ENCODE results near the gene TCF7L1.

Gene TCF7L1

DNA sequence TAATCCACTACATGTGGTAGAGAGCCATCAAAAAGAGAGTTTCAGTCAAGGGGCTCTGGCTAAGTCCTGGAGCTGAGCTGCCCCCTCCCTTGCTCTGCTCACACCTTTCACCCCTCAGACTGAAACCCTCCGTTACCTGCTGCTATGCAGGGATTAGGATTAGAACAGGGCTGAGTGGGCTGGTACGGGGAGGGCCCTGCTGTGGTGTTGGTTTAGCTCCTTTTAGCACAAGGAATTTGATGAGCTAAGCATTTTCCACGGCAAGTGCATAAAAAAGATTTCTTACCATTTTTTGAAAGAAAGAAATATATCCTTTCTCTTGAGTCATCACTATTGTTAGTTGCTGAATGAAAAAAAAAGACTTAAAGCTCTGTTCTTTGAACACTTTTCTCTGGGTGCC is 46.3 kb downstream of the TCF7L1 start:
- Histone ChIP-seq H3K27me3 (ENCODE audit: insufficient read depth, poor library complexity, severe bottlenecking) (no peaks in the 10 kb centered on the region), H3K9me3 (ENCODE audit: severe bottlenecking) (no peaks in the 10 kb centered on the region), H3K4me1 (ENCODE audit: insufficient read depth, poor library complexity, severe bottlenecking) (no peaks in the 10 kb centered on the region), H3K4me3 (ENCODE audit: severe bottlenecking) (no peak overlapping the region), H3K36me3 (ENCODE audit: low read depth) (no peaks in the 10 kb centered on the region), H3K27ac (ENCODE audit: poor library complexity, severe bottlenecking) (no peak overlapping the region)
- no peak for DNase-seq (ENCODE audit: low spot score)
- no peak for ATAC-seq (ENCODE audit: low read depth)
- TF ChIP-seq CTCF (IDR thresholded peaks at IDR 0.05; ENCODE audit: poor library complexity, severe bottlenecking) = no peak

DNA sequence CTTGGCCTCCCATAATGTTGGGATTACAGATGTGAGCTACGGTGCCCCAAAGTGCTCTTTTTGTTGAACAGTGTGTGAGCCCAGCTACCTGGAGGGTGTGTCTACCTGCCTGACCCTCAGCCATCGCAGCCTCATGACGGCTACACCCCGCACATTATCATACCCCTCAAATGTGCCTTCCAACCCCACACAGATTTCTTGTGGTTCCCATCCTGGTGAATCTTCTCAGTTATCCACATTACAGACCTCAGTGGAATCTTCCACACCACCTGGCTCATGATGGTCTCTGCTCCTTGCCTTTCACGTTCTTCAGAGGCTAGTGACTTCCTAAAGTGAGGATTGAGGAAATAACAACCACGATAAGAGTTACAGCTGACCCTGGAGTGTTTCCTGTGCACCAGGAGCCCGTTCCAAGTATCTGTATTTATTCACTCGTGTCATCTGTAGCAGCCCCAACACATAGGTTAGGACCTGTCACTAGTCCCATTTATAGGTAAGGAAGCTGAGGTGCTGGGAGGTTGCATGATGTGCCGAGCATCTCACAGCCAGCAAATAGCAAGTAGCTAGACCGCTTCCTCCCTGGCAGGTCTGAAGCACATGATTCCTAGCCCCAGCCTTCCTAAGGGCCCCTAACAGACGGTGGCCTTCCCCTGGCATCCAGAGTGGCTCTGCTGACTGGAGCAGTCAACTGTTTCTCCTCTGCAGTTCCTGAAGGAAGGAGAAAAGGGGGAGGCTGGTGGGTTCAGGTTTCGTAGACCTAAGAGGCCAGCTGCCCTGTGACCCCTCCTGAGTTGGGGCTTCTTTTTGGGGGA is 47.3 kb downstream of the TCF7L1 start:
- Histone ChIP-seq H3K27me3 (ENCODE audit: insufficient read depth, poor library complexity, severe bottlenecking) (no peaks in the 10 kb centered on the region), H3K9me3 (ENCODE audit: severe bottlenecking) (no peaks in the 10 kb centered on the region), H3K36me3 (ENCODE audit: low read depth) (no peaks in the 10 kb centered on the region), H3K27ac (ENCODE audit: poor library complexity, severe bottlenecking) (no peak overlapping the region), H3K4me3 (ENCODE audit: severe bottlenecking) (no peak overlapping the region), H3K4me1 (ENCODE audit: insufficient read depth, poor library complexity, severe bottlenecking) (no peaks in the 10 kb centered on the region)
- TF ChIP-seq CTCF (IDR thresholded peaks at IDR 0.05; ENCODE audit: poor library complexity, severe bottlenecking) = no peak
- no peak for DNase-seq (ENCODE audit: low spot score)
- no peak for ATAC-seq (ENCODE audit: low read depth)

- no peak for TF ChIP-seq CTCF (IDR thresholded peaks at IDR 0.05; ENCODE audit: poor library complexity, severe bottlenecking)
- Histone ChIP-seq H3K27ac (ENCODE audit: poor library complexity, severe bottlenecking) (no peak overlapping the region), H3K36me3 (ENCODE audit: low read depth) (no peaks in the 10 kb centered on the region), H3K27me3 (ENCODE audit: insufficient read depth, poor library complexity, severe bottlenecking) (no peaks in the 10 kb centered on the region), H3K9me3 (ENCODE audit: severe bottlenecking) (no peaks in the 10 kb centered on the region), H3K4me1 (ENCODE audit: insufficient read depth, poor library complexity, severe bottlenecking) (no peaks in the 10 kb centered on the region), H3K4me3 (ENCODE audit: severe bottlenecking) (no peak overlapping the region)
- no peak for DNase-seq (ENCODE audit: low spot score)
- ATAC-seq (ENCODE audit: low read depth) = no peak
Measured at GRCh38 chr2:85181134-85181631, 48.0 kb downstream of the TCF7L1 start.

DNA sequence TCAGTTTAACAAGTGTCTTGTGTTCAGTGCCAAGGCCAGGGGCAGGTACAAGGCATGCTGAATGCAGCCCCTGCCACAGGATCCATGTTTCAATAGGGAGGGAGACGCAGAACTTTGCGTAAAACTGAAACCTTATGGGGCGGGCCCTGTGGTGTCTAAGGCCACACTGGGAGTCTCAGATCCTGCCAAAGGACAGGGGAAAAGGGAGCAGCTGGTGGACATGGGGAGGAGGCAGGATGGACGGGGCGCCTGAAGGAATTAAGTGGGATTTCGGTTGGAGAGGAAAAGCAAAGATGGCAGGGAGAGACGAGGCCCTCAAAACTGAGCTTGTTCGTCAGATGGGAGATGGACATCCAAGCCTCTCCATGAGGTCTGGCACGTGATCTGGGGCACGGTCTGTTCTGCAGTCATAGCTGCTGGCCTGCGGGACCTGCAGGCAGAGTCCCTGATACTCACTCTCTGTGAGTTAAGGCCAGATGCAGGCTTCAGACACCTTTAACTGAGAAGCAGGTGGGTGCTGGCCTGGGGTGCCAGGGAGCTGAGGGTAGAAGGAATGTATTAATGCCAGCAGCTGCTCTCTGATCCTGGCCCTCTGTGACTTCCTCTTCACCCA is 48.8 kb downstream of the TCF7L1 start:
- Histone ChIP-seq H3K4me3 (ENCODE audit: severe bottlenecking) (no peak overlapping the region), H3K27me3 (ENCODE audit: insufficient read depth, poor library complexity, severe bottlenecking) (no peaks in the 10 kb centered on the region), H3K36me3 (ENCODE audit: low read depth) (no peaks in the 10 kb centered on the region), H3K4me1 (ENCODE audit: insufficient read depth, poor library complexity, severe bottlenecking) (no peaks in the 10 kb centered on the region), H3K27ac (ENCODE audit: poor library complexity, severe bottlenecking) (no peak overlapping the region), H3K9me3 (ENCODE audit: severe bottlenecking) (no peaks in the 10 kb centered on the region)
- ATAC-seq (ENCODE audit: low read depth) = no peak
- TF ChIP-seq CTCF (IDR thresholded peaks at IDR 0.05; ENCODE audit: poor library complexity, severe bottlenecking) = no peak
- no peak for DNase-seq (ENCODE audit: low spot score)

DNA sequence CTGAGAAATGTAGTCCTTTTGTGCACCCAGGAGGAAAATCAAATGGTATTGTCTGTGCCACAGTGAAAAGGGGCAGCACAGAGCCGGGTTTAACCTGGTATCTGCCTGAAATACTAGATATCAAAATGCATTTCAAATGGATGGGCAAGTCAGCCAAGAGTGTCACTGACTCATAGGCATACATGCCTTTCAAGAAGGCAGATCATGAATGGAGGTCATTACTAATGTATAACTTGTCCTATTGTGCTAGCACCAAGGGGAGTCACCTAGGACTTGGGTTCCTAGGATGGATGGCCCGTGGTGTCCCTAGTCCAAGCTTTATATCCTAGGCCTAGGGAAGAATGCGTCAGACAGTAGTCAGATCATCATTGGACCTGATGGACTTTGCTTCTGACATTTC is 49.9 kb downstream of the TCF7L1 start:
- no peaks in the 10 kb centered on the region for H3K9me3 ChIP-seq (ENCODE audit: severe bottlenecking)

More for the DNA sequence above, 49.9 kb downstream of the TCF7L1 start:
- Histone ChIP-seq H3K36me3 (ENCODE audit: low read depth) (no peaks in the 10 kb centered on the region), H3K4me1 (ENCODE audit: insufficient read depth, poor library complexity, severe bottlenecking) (no peaks in the 10 kb centered on the region), H3K4me3 (ENCODE audit: severe bottlenecking) (no peak overlapping the region), H3K27me3 (ENCODE audit: insufficient read depth, poor library complexity, severe bottlenecking) (no peaks in the 10 kb centered on the region), H3K27ac (ENCODE audit: poor library complexity, severe bottlenecking) (no peak overlapping the region)
- TF ChIP-seq CTCF (IDR thresholded peaks at IDR 0.05; ENCODE audit: poor library complexity, severe bottlenecking) = no peak
- DNase-seq (ENCODE audit: low spot score) (no peak), ATAC-seq (ENCODE audit: low read depth) (0 out of 3 replicates have a peak, but pooled peaks have one; percentile 23)
